ENCODE data around the gene PEDS1.

The PEDS1 gene

DNA sequence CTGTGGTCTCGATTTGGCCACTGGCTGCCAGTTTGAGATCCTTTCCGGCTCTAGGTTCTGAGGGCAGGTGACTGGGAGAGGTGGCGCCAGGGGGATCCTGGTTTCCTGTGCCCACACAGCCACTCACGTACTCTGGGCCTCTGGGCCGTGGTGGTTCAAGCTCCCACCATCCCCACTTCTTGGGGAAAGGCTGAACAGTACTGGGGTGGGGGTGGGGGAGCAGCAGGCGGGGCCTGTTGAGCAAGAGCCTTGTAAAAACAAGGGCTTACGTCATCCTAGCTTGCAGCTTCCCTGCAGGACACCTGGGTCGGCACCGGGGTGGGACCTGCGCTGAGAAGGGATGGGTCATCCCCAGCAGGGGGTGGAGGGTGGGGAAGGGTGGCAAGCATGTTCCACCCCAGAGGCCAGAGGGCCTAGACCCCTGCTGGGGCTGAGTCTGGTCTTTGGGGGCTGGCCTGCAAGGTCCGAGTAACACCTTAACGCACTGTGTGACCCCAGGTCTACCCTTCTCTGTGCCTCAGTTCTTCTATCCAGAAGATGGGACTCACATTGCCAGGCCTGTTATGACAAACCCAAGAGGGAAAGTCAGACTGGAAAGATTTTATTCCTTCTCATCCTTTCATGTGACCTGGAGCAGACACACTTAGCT lies 34.0 kb upstream of the PEDS1 start:
- CTCF ChIA-PET: interaction anchor here (0.6 to 6.8 kb wide), 16 partner anchors 9 to 440 kb away, joined by 3 to 106 read pairs (median 4); no protein-coding TSS in a partner anchor
- Histone ChIP-seq H3K9me3 (ENCODE audit: control insufficient read depth, insufficient read depth, low read depth, low read length) (no peaks in the 10 kb centered on the region), H3K4me3 (ENCODE audit: low read depth, low read length) (no peak overlapping the region), H3K27ac (ENCODE audit: extremely low read depth, low read depth, low read length) (peak overlapping the region; percentile 24; the same call in 1 of the 2 replicates), H3K4me1 (ENCODE audit: control insufficient read depth, insufficient read depth, low read length) (peaks cover 5% of the 10 kb centered on the region), H3K36me3 (ENCODE audit: control insufficient read depth in 2 of 2, insufficient read depth in 1 of 2, low read length in 2 of 2) (no peaks in the 10 kb centered on the region)
- POLR2A ChIA-PET: interaction anchor here (2.0 kb wide), 1 partner anchor 277 kb away, joined by 7 read pairs; no protein-coding TSS in a partner anchor
- TF ChIP-seq SP2 (tag by site-specific recombination; IDR thresholded peaks at IDR 0.05): peak; percentile 47
- TF ChIP-seq ZNF514 (tag by site-specific recombination; IDR thresholded peaks at IDR 0.05): no peak
- no peak for TF ChIP-seq ZNF548 (tag by site-specific recombination; IDR thresholded peaks at IDR 0.05)
- no peak for TF ChIP-seq KLF10 (tag by site-specific recombination; IDR thresholded peaks at IDR 0.05)
- peak; percentile 42 for TF ChIP-seq EGR2 (tag by site-specific recombination; IDR thresholded peaks at IDR 0.05; ENCODE audit: low read depth)
- TF ChIP-seq, protein P1, sequence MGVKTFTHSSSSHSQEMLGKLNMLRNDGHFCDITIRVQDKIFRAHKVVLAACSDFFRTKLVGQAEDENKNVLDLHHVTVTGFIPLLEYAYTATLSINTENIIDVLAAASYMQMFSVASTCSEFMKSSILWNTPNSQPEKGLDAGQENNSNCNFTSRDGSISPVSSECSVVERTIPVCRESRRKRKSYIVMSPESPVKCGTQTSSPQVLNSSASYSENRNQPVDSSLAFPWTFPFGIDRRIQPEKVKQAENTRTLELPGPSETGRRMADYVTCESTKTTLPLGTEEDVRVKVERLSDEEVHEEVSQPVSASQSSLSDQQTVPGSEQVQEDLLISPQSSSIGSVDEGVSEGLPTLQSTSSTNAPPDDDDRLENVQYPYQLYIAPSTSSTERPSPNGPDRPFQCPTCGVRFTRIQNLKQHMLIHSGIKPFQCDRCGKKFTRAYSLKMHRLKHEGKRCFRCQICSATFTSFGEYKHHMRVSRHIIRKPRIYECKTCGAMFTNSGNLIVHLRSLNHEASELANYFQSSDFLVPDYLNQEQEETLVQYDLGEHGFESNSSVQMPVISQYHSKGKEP (tag by site-specific recombination; IDR thresholded peaks at IDR 0.05): peak; percentile 62; the same call in 1 of the 2 replicates
- TF ChIP-seq, protein P2, sequence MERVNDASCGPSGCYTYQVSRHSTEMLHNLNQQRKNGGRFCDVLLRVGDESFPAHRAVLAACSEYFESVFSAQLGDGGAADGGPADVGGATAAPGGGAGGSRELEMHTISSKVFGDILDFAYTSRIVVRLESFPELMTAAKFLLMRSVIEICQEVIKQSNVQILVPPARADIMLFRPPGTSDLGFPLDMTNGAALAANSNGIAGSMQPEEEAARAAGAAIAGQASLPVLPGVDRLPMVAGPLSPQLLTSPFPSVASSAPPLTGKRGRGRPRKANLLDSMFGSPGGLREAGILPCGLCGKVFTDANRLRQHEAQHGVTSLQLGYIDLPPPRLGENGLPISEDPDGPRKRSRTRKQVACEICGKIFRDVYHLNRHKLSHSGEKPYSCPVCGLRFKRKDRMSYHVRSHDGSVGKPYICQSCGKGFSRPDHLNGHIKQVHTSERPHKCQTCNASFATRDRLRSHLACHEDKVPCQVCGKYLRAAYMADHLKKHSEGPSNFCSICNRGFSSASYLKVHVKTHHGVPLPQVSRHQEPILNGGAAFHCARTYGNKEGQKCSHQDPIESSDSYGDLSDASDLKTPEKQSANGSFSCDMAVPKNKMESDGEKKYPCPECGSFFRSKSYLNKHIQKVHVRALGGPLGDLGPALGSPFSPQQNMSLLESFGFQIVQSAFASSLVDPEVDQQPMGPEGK (tag by site-specific recombination; IDR thresholded peaks at IDR 0.05): peak; percentile 83
- TF ChIP-seq, protein P3, sequence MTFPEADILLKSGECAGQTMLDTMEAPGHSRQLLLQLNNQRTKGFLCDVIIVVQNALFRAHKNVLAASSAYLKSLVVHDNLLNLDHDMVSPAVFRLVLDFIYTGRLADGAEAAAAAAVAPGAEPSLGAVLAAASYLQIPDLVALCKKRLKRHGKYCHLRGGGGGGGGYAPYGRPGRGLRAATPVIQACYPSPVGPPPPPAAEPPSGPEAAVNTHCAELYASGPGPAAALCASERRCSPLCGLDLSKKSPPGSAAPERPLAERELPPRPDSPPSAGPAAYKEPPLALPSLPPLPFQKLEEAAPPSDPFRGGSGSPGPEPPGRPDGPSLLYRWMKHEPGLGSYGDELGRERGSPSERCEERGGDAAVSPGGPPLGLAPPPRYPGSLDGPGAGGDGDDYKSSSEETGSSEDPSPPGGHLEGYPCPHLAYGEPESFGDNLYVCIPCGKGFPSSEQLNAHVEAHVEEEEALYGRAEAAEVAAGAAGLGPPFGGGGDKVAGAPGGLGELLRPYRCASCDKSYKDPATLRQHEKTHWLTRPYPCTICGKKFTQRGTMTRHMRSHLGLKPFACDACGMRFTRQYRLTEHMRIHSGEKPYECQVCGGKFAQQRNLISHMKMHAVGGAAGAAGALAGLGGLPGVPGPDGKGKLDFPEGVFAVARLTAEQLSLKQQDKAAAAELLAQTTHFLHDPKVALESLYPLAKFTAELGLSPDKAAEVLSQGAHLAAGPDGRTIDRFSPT (tag by site-specific recombination; IDR thresholded peaks at IDR 0.05): peak; percentile 81
- peak; percentile 65; the same call in 1 of the 2 replicates for TF ChIP-seq SCRT1 (tag by site-specific recombination; IDR thresholded peaks at IDR 0.05; ENCODE audit: borderline replicate concordance)
- TF ChIP-seq ZBTB8A (tag by site-specific recombination; IDR thresholded peaks at IDR 0.05): peak; percentile 22; the same call in 1 of the 2 replicates
- TF ChIP-seq, protein P4, sequence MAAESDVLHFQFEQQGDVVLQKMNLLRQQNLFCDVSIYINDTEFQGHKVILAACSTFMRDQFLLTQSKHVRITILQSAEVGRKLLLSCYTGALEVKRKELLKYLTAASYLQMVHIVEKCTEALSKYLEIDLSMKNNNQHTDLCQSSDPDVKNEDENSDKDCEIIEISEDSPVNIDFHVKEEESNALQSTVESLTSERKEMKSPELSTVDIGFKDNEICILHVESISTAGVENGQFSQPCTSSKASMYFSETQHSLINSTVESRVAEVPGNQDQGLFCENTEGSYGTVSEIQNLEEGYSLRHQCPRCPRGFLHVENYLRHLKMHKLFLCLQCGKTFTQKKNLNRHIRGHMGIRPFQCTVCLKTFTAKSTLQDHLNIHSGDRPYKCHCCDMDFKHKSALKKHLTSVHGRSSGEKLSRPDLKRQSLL (tag by site-specific recombination; IDR thresholded peaks at IDR 0.05): peak; percentile 56; the same call in 1 of the 2 replicates
- TF ChIP-seq ZNF221 (tag by site-specific recombination; IDR thresholded peaks at IDR 0.05; ENCODE audit: borderline replicate concordance): no peak
- peak; percentile 96 for TF ChIP-seq MZF1 (tag by site-specific recombination; IDR thresholded peaks at IDR 0.05; ENCODE audit: borderline replicate concordance)
- TF ChIP-seq ZBTB21 (tag by site-specific recombination; IDR thresholded peaks at IDR 0.05): peak; percentile 74
- TF ChIP-seq ZNF561 (tag by site-specific recombination; IDR thresholded peaks at IDR 0.05; ENCODE audit: borderline replicate concordance): 0 out of 2 replicates have a peak, but pooled peaks have one; percentile 29
- peak; percentile 72; the same call in 1 of the 2 replicates for TF ChIP-seq BCL11A (tag by site-specific recombination; IDR thresholded peaks at IDR 0.05; ENCODE audit: low read depth)
- TF ChIP-seq BCL11B (tag by site-specific recombination; IDR thresholded peaks at IDR 0.05; ENCODE audit: low read depth): 0 out of 2 replicates have a peak, but pooled peaks have one; percentile 57
- no peak for TF ChIP-seq ZNF670 (tag by site-specific recombination; IDR thresholded peaks at IDR 0.05; ENCODE audit: low read depth)
- TF ChIP-seq KLF9 (tag by site-specific recombination; IDR thresholded peaks at IDR 0.05; ENCODE audit: low read depth): no peak
- no peak for TF ChIP-seq ZNF707 (tag by site-specific recombination; IDR thresholded peaks at IDR 0.05)
- peak; percentile 96 for TF ChIP-seq GLIS1 (tag by site-specific recombination; IDR thresholded peaks at IDR 0.05)
- peak; percentile 49 for TF ChIP-seq ZBTB17 (tag by site-specific recombination; IDR thresholded peaks at IDR 0.05)
- TF ChIP-seq, protein P5, sequence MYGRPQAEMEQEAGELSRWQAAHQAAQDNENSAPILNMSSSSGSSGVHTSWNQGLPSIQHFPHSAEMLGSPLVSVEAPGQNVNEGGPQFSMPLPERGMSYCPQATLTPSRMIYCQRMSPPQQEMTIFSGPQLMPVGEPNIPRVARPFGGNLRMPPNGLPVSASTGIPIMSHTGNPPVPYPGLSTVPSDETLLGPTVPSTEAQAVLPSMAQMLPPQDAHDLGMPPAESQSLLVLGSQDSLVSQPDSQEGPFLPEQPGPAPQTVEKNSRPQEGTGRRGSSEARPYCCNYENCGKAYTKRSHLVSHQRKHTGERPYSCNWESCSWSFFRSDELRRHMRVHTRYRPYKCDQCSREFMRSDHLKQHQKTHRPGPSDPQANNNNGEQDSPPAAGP (tag by site-specific recombination; IDR thresholded peaks at IDR 0.05): peak; percentile 95
- TF ChIP-seq GLIS2 (tag by site-specific recombination; IDR thresholded peaks at IDR 0.05): peak; percentile 71
- TF ChIP-seq, protein P6, sequence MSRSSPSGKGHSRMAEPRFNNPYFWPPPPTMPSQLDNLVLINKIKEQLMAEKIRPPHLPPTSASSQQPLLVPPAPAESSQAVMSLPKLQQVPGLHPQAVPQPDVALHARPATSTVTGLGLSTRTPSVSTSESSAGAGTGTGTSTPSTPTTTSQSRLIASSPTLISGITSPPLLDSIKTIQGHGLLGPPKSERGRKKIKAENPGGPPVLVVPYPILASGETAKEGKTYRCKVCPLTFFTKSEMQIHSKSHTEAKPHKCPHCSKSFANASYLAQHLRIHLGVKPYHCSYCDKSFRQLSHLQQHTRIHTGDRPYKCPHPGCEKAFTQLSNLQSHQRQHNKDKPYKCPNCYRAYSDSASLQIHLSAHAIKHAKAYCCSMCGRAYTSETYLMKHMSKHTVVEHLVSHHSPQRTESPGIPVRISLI (tag by site-specific recombination; IDR thresholded peaks at IDR 0.05): no peak
- TF ChIP-seq IKZF3 (tag by site-specific recombination; IDR thresholded peaks at IDR 0.05): peak; percentile 53; the same call in 1 of the 2 replicates
- TF ChIP-seq, protein P7, sequence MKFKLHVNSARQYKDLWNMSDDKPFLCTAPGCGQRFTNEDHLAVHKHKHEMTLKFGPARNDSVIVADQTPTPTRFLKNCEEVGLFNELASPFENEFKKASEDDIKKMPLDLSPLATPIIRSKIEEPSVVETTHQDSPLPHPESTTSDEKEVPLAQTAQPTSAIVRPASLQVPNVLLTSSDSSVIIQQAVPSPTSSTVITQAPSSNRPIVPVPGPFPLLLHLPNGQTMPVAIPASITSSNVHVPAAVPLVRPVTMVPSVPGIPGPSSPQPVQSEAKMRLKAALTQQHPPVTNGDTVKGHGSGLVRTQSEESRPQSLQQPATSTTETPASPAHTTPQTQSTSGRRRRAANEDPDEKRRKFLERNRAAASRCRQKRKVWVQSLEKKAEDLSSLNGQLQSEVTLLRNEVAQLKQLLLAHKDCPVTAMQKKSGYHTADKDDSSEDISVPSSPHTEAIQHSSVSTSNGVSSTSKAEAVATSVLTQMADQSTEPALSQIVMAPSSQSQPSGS (tag by site-specific recombination; IDR thresholded peaks at IDR 0.05; ENCODE audit: low read depth): peak; percentile 91
